ENCODE data around the gene CYLC1. TPM values are rescaled to one million over a fixed set of nuclear protein-coding genes. Genes with fewer than 3 reads are reported as not detected.

CYLC1 gene
- polyA plus RNA-seq (2013, experiment 1 of 2): not detected
- polyA plus RNA-seq (2013, experiment 2 of 2): not detected

- Histone ChIP-seq H3K9me3 (ENCODE audit: insufficient read depth, low read depth, low read length) (no peaks in the 10 kb centered on the region), H3K27me3 (ENCODE audit: insufficient read depth, low read length) (no peaks in the 10 kb centered on the region), H3K27ac (ENCODE audit: low read depth, low read length) (no peak within 1 kb of the TSS), H3K4me3 (ENCODE audit: low read length) (no peak within 1 kb of the TSS), H3K4me1 (ENCODE audit: insufficient read depth, low read length) (no peaks in the 10 kb centered on the region), H3K9ac (ENCODE audit: low read depth, low read length) (no peak within 1 kb of the TSS), H3K36me3 (ENCODE audit: insufficient read depth, low read length) (no peaks in the 10 kb centered on the region)
- no CpG with 5 or more reads among the region's 1 CpG for WGBS
These were observed at the start of gene CYLC1 for GRCh38 chrX:83860846-83861245. Gene CYLC1, plus strand, starts transcription at chrX:83861146. Its CDS starts 37 bp downstream, at chrX:83861183.

GRCh38 chrX:83819304-83819703, 41.6 kb upstream of the CYLC1 start:
- 71% methylated on average over 3 of the region's 3 CpGs for WGBS
- Histone ChIP-seq H3K4me1 (ENCODE audit: insufficient read depth, low read length) (no peaks in the 10 kb centered on the region), H3K9ac (ENCODE audit: low read depth, low read length) (no peak overlapping the region), H3K27me3 (ENCODE audit: insufficient read depth, low read length) (no peaks in the 10 kb centered on the region), H3K36me3 (ENCODE audit: insufficient read depth, low read length) (no peaks in the 10 kb centered on the region), H3K27ac (ENCODE audit: low read depth, low read length) (no peak overlapping the region), H3K9me3 (ENCODE audit: insufficient read depth, low read depth, low read length) (no peaks in the 10 kb centered on the region), H3K4me3 (ENCODE audit: low read length) (no peak overlapping the region)

GRCh38 chrX:83829874-83830273, 31.1 kb upstream of the CYLC1 start:
- Histone ChIP-seq H3K4me3 (ENCODE audit: low read length) (no peak overlapping the region), H3K27ac (ENCODE audit: low read depth, low read length) (no peak overlapping the region), H3K36me3 (ENCODE audit: insufficient read depth, low read length) (no peaks in the 10 kb centered on the region), H3K27me3 (ENCODE audit: insufficient read depth, low read length) (no peaks in the 10 kb centered on the region), H3K9me3 (ENCODE audit: insufficient read depth, low read depth, low read length) (no peaks in the 10 kb centered on the region), H3K4me1 (ENCODE audit: insufficient read depth, low read length) (no peaks in the 10 kb centered on the region), H3K9ac (ENCODE audit: low read depth, low read length) (no peak overlapping the region)
- 62% methylated on average over 3 of the region's 4 CpGs for WGBS

- 39% methylated on average over 1 of the region's 2 CpGs for whole genome bisulfite sequencing
- Histone ChIP-seq H3K4me1 (ENCODE audit: insufficient read depth, low read length) (no peaks in the 10 kb centered on the region), H3K9me3 (ENCODE audit: insufficient read depth, low read depth, low read length) (no peaks in the 10 kb centered on the region), H3K4me3 (ENCODE audit: low read length) (no peak overlapping the region), H3K36me3 (ENCODE audit: insufficient read depth, low read length) (no peaks in the 10 kb centered on the region), H3K27me3 (ENCODE audit: insufficient read depth, low read length) (no peaks in the 10 kb centered on the region), H3K27ac (ENCODE audit: low read depth, low read length) (no peak overlapping the region), H3K9ac (ENCODE audit: low read depth, low read length) (no peak overlapping the region)
These were observed 15.5 kb upstream of the CYLC1 start for GRCh38 chrX:83845397-83845796.

- H3K9ac ChIP-seq (ENCODE audit: low read depth, low read length): no peak overlapping the region
- no peak overlapping the region for H3K4me3 ChIP-seq (ENCODE audit: low read length)
- H3K27ac ChIP-seq (ENCODE audit: low read depth, low read length): no peak overlapping the region
- 94% methylated on average over 5 of the region's 5 CpGs for WGBS
- H3K36me3 ChIP-seq (ENCODE audit: insufficient read depth, low read length): no peaks in the 10 kb centered on the region
- H3K4me1 ChIP-seq (ENCODE audit: insufficient read depth, low read length): no peaks in the 10 kb centered on the region
- no peaks in the 10 kb centered on the region for H3K27me3 ChIP-seq (ENCODE audit: insufficient read depth, low read length)
- H3K9me3 ChIP-seq (ENCODE audit: insufficient read depth, low read depth, low read length): no peaks in the 10 kb centered on the region
These were observed 13.6 kb upstream of the CYLC1 start for GRCh38 chrX:83847339-83847738.

GRCh38 chrX:83888585-83888984, 27.6 kb downstream of the CYLC1 start:
- H3K4me1 ChIP-seq (ENCODE audit: insufficient read depth, low read length): no peaks in the 10 kb centered on the region
- H3K9ac ChIP-seq (ENCODE audit: low read depth, low read length): no peak overlapping the region
- H3K4me3 ChIP-seq (ENCODE audit: low read length): no peak overlapping the region
- no peak overlapping the region for H3K27ac ChIP-seq (ENCODE audit: low read depth, low read length)
- H3K9me3 ChIP-seq (ENCODE audit: insufficient read depth, low read depth, low read length): no peaks in the 10 kb centered on the region
- 96% methylated on average over 2 of the region's 2 CpGs for WGBS
- H3K36me3 ChIP-seq (ENCODE audit: insufficient read depth, low read length): no peaks in the 10 kb centered on the region
- no peaks in the 10 kb centered on the region for H3K27me3 ChIP-seq (ENCODE audit: insufficient read depth, low read length)

GRCh38 chrX:83892433-83892832, 31.5 kb downstream of the CYLC1 start:
- H3K4me3 ChIP-seq (ENCODE audit: low read length): no peak overlapping the region
- no peaks in the 10 kb centered on the region for H3K4me1 ChIP-seq (ENCODE audit: insufficient read depth, low read length)
- H3K27me3 ChIP-seq (ENCODE audit: insufficient read depth, low read length): no peaks in the 10 kb centered on the region
- H3K9me3 ChIP-seq (ENCODE audit: insufficient read depth, low read depth, low read length): no peaks in the 10 kb centered on the region
- no peak overlapping the region for H3K9ac ChIP-seq (ENCODE audit: low read depth, low read length)
- no peak overlapping the region for H3K27ac ChIP-seq (ENCODE audit: low read depth, low read length)
- H3K36me3 ChIP-seq (ENCODE audit: insufficient read depth, low read length): no peaks in the 10 kb centered on the region
- 90% methylated on average over 12 of the region's 12 CpGs for WGBS

- Histone ChIP-seq H3K4me1 (ENCODE audit: insufficient read depth, low read length) (no peaks in the 10 kb centered on the region), H3K9ac (ENCODE audit: low read depth, low read length) (no peak overlapping the region), H3K4me3 (ENCODE audit: low read length) (no peak overlapping the region), H3K27me3 (ENCODE audit: insufficient read depth, low read length) (no peaks in the 10 kb centered on the region), H3K9me3 (ENCODE audit: insufficient read depth, low read depth, low read length) (no peaks in the 10 kb centered on the region), H3K36me3 (ENCODE audit: insufficient read depth, low read length) (no peaks in the 10 kb centered on the region), H3K27ac (ENCODE audit: low read depth, low read length) (no peak overlapping the region)
- WGBS: no CpG with 5 or more reads among the region's 3 CpGs
These were observed 46.0 kb downstream of the CYLC1 start for GRCh38 chrX:83906921-83907320.

GRCh38 chrX:83916525-83916924, 55.6 kb downstream of the CYLC1 start:
- 55% methylated on average over 1 of the region's 2 CpGs for WGBS
- Histone ChIP-seq H3K27me3 (ENCODE audit: insufficient read depth, low read length) (no peaks in the 10 kb centered on the region), H3K9me3 (ENCODE audit: insufficient read depth, low read depth, low read length) (no peaks in the 10 kb centered on the region), H3K4me1 (ENCODE audit: insufficient read depth, low read length) (no peaks in the 10 kb centered on the region), H3K36me3 (ENCODE audit: insufficient read depth, low read length) (no peaks in the 10 kb centered on the region), H3K9ac (ENCODE audit: low read depth, low read length) (no peak overlapping the region), H3K4me3 (ENCODE audit: low read length) (no peak overlapping the region), H3K27ac (ENCODE audit: low read depth, low read length) (no peak overlapping the region)

GRCh38 chrX:83934220-83934619, 73.3 kb downstream of the CYLC1 start:
- H3K4me1 ChIP-seq (ENCODE audit: insufficient read depth, low read length): no peaks in the 10 kb centered on the region
- H3K27ac ChIP-seq (ENCODE audit: low read depth, low read length): no peak overlapping the region
- H3K9me3 ChIP-seq (ENCODE audit: insufficient read depth, low read depth, low read length): no peaks in the 10 kb centered on the region
- H3K4me3 ChIP-seq (ENCODE audit: low read length): no peak overlapping the region
- no peaks in the 10 kb centered on the region for H3K36me3 ChIP-seq (ENCODE audit: insufficient read depth, low read length)
- no peak overlapping the region for H3K9ac ChIP-seq (ENCODE audit: low read depth, low read length)
- no peaks in the 10 kb centered on the region for H3K27me3 ChIP-seq (ENCODE audit: insufficient read depth, low read length)
- WGBS: 78% methylated on average over 2 of the region's 2 CpGs

Measured in HUES64 (cell line).